Measurements from ENCODE around the gene ZNF736.

ZNF736 gene

GRCh38 chr7:64371116-64371515, 57.4 kb downstream of the ZNF736 start:
- peaks cover 0 to 5% (median 0%) of the 10 kb centered on the region in 3 donors for H3K9me3 ChIP-seq
- intact Hi-C loops (cut with DNase I; ENCODE audit: low total_unique reads), result no loop called here
- no peak for TF ChIP-seq CTCF (IDR thresholded peaks at IDR 0.05)

GRCh38 chr7:64373017-64373416, 59.3 kb downstream of the ZNF736 start:
- TF ChIP-seq CTCF (IDR thresholded peaks at IDR 0.05), result no peak
- H3K4me1 ChIP-seq, result no peaks in the 10 kb centered on the region
- no peaks in the 10 kb centered on the region for H3K27me3 ChIP-seq
- no peak for DNase-seq
- H3K4me3 ChIP-seq, result no peak overlapping the region
- no peak overlapping the region for H3K27ac ChIP-seq
- H3K36me3 ChIP-seq, result no peaks in the 10 kb centered on the region
- H3K9me3 ChIP-seq, result peaks cover 0 to 4% (median 0%) of the 10 kb centered on the region in 3 donors
- intact Hi-C loops (cut with DNase I; ENCODE audit: low total_unique reads), result no loop called here

More at GRCh38 chr7:64371116-64371515, 57.4 kb downstream of the ZNF736 start:
- Histone ChIP-seq H3K36me3 (no peaks in the 10 kb centered on the region), H3K27ac (no peak overlapping the region), H3K4me1 (no peaks in the 10 kb centered on the region), H3K4me3 (no peak overlapping the region), H3K27me3 (no peaks in the 10 kb centered on the region)
- DNase-seq, result no peak

- H3K4me3 ChIP-seq, result no peak overlapping the region
- no peaks in the 10 kb centered on the region for H3K4me1 ChIP-seq
- DNase-seq, result no peak
- H3K9me3 ChIP-seq, result no peaks in the 10 kb centered on the region
- H3K27me3 ChIP-seq, result no peaks in the 10 kb centered on the region
- TF ChIP-seq CTCF (IDR thresholded peaks at IDR 0.05), result no peak
- intact Hi-C loops (cut with DNase I; ENCODE audit: low total_unique reads), result no loop called here
- H3K27ac ChIP-seq, result no peak overlapping the region
- no peaks in the 10 kb centered on the region for H3K36me3 ChIP-seq
These were observed 86.6 kb downstream of the ZNF736 start for GRCh38 chr7:64400401-64400800.
